Measurements from ENCODE around the gene ARID1B. TPM values are rescaled to one million over a fixed set of nuclear protein-coding genes. Genes with fewer than 3 reads are reported as not detected.

Gene ARID1B
- total RNA-seq, 1 experiment from 2014 or later: 86.3 TPM

- POLR2A ChIA-PET (ENCODE audit: low non-redundant PET): no interaction called here
- intact Hi-C loops (cut with micrococcal nuclease; ENCODE audit: unreplicated experiment): no loop called here
These were observed 108.4 kb downstream of the ARID1B start for GRCh38 chr6:156885562-156885961.

GRCh38 chr6:156886409-156886808, 109.2 kb downstream of the ARID1B start:
- no peak for DNase-seq (ENCODE audit: low spot score)
- POLR2A ChIA-PET (ENCODE audit: low non-redundant PET): no interaction called here
- H3K27me3 ChIP-seq (replicated peaks; ENCODE audit: insufficient read depth, low read depth, low read length, poor library complexity): no peaks in the 10 kb centered on the region
- no peak overlapping the region for H3K4me3 ChIP-seq (ENCODE audit: low read depth, low read length, poor library complexity, severe bottlenecking)
- H3K4me1 ChIP-seq (ENCODE audit: insufficient read depth, low read length, poor library complexity, severe bottlenecking): peaks cover 15% of the 10 kb centered on the region
- no peak for TF ChIP-seq CTCF (conservative IDR thresholded peaks at IDR 0.05; ENCODE audit: low read depth, low read length)
- no peak for TF ChIP-seq EZH2 (IDR thresholded peaks at IDR 0.05; ENCODE audit: borderline replicate concordance, low read depth, low read length, poor library complexity, severe bottlenecking)
- CTCF ChIA-PET: no interaction called here
- H3K36me3 ChIP-seq (ENCODE audit: insufficient read depth, low read length, poor library complexity, severe bottlenecking): no peaks in the 10 kb centered on the region
- no peak overlapping the region for H3K27ac ChIP-seq (ENCODE audit: low read depth, low read length, poor library complexity, severe bottlenecking)
- BruUV-seq (replicated peaks): no TSS peak
- H3K9me3 ChIP-seq (ENCODE audit: low read depth, low read length, poor library complexity, severe bottlenecking): no peaks in the 10 kb centered on the region
- intact Hi-C loops (cut with micrococcal nuclease; ENCODE audit: unreplicated experiment): no loop called here

More at GRCh38 chr6:156885562-156885961, 108.4 kb downstream of the ARID1B start:
- no peaks in the 10 kb centered on the region for H3K9me3 ChIP-seq (ENCODE audit: low read depth, low read length, poor library complexity, severe bottlenecking)
- H3K27ac ChIP-seq (ENCODE audit: low read depth, low read length, poor library complexity, severe bottlenecking): no peak overlapping the region
- DNase-seq (ENCODE audit: low spot score): no peak
- H3K27me3 ChIP-seq (replicated peaks; ENCODE audit: insufficient read depth, low read depth, low read length, poor library complexity): no peaks in the 10 kb centered on the region
- H3K4me3 ChIP-seq (ENCODE audit: low read depth, low read length, poor library complexity, severe bottlenecking): no peak overlapping the region
- CTCF ChIA-PET: no interaction called here
- BruUV-seq (replicated peaks): no TSS peak
- H3K4me1 ChIP-seq (ENCODE audit: insufficient read depth, low read length, poor library complexity, severe bottlenecking): peaks cover 15% of the 10 kb centered on the region
- TF ChIP-seq EZH2 (IDR thresholded peaks at IDR 0.05; ENCODE audit: borderline replicate concordance, low read depth, low read length, poor library complexity, severe bottlenecking) (no peak), CTCF (conservative IDR thresholded peaks at IDR 0.05; ENCODE audit: low read depth, low read length) (no peak)
- no peaks in the 10 kb centered on the region for H3K36me3 ChIP-seq (ENCODE audit: insufficient read depth, low read length, poor library complexity, severe bottlenecking)

- Histone ChIP-seq H3K36me3 (ENCODE audit: insufficient read depth, low read length, poor library complexity, severe bottlenecking) (no peaks in the 10 kb centered on the region), H3K27ac (ENCODE audit: low read depth, low read length, poor library complexity, severe bottlenecking) (no peak overlapping the region), H3K27me3 (replicated peaks; ENCODE audit: insufficient read depth, low read depth, low read length, poor library complexity) (no peaks in the 10 kb centered on the region), H3K9me3 (ENCODE audit: low read depth, low read length, poor library complexity, severe bottlenecking) (no peaks in the 10 kb centered on the region), H3K4me3 (ENCODE audit: low read depth, low read length, poor library complexity, severe bottlenecking) (no peak overlapping the region), H3K4me1 (ENCODE audit: insufficient read depth, low read length, poor library complexity, severe bottlenecking) (peaks cover 15% of the 10 kb centered on the region)
- ChIA-PET POLR2A (ENCODE audit: low non-redundant PET) (no interaction called here), CTCF (no interaction called here)
- no TSS peak for BruUV-seq (replicated peaks)
- TF ChIP-seq EZH2 (IDR thresholded peaks at IDR 0.05; ENCODE audit: borderline replicate concordance, low read depth, low read length, poor library complexity, severe bottlenecking) (no peak), CTCF (conservative IDR thresholded peaks at IDR 0.05; ENCODE audit: low read depth, low read length) (no peak)
- no peak for DNase-seq (ENCODE audit: low spot score)
- intact Hi-C loops (cut with micrococcal nuclease; ENCODE audit: unreplicated experiment): no loop called here
These were observed 110.6 kb downstream of the ARID1B start for GRCh38 chr6:156887623-156888269.
